HL-60 (cell line): ENCODE data around the gene DYNC1I2.

ENCODE experiments used
- DNase-seq, 2 experiments: peaks; one replicate each; pipeline ENCODE4 v3.0.0-alpha.2; 2010 to 2020; ENCODE audit warnings: low read depth in 1 of 2, low spot score in 1 of 2
- H3K27ac ChIP-seq: fragments of 250-450 bp; sonication (Bioruptor Pico); replicated peaks from 2 replicates; pipeline ENCODE4 v1.5.1; 2020; ENCODE audit warnings: mild to moderate bottlenecking, moderate library complexity
- H3K27me3 ChIP-seq: fragments of 250-450 bp; sonication (Bioruptor Pico); 2 replicates; pipeline ENCODE4 v1.5.1; 2021; ENCODE audit warnings: mild to moderate bottlenecking, moderate library complexity; ENCODE audit not compliant: insufficient read depth, poor library complexity, severe bottlenecking
- H3K4me3 ChIP-seq: replicated peaks from 2 replicates; pipeline ENCODE4 v1.5.1; 2011; ENCODE audit warnings: mild to moderate bottlenecking, control low read depth, low read length; ENCODE audit not compliant: insufficient read depth
- CTCF ChIP-seq: IDR thresholded peaks from one replicate; pipeline ENCODE4 v1.5.1; 2011; ENCODE audit warnings: low read length, control low read depth, inconsistent platforms; ENCODE audit not compliant: insufficient read depth
- GABPA ChIP-seq: IDR thresholded peaks from 2 replicates; pipeline ENCODE4 v1.6.1; 2012; ENCODE audit warnings: low read depth
- POLR2AphosphoS5 ChIP-seq: IDR thresholded peaks from 2 replicates; pipeline ENCODE4 v1.6.1; 2012; ENCODE audit warnings: low read depth
- REST ChIP-seq: IDR thresholded peaks from 2 replicates; pipeline ENCODE4 v1.6.1; 2012; ENCODE audit warnings: low read depth; ENCODE audit not compliant: insufficient replicate concordance
- SPI1 ChIP-seq: IDR thresholded peaks from 2 replicates; pipeline ENCODE4 v1.6.1; 2012; ENCODE audit warnings: low read depth, mild to moderate bottlenecking, borderline replicate concordance

The DYNC1I2 gene

GRCh38 chr2:171742760-171743159, 55.5 kb downstream of the DYNC1I2 start:
- Histone ChIP-seq H3K27me3 (no peaks in the 10 kb centered on the region), H3K27ac (no peak overlapping the region), H3K4me3 (no peak overlapping the region)
- TF ChIP-seq CTCF, result no peak
- TF ChIP-seq SPI1, result no peak
- no peak for DNase-seq

- H3K27me3 ChIP-seq, result no peaks in the 10 kb centered on the region
- no peak overlapping the region for H3K27ac ChIP-seq
- no peak for DNase-seq
- no peak for TF ChIP-seq GABPA
- TF ChIP-seq POLR2AphosphoS5, result no peak
- TF ChIP-seq REST, result no peak
- no peak for TF ChIP-seq CTCF
- TF ChIP-seq SPI1, result no peak
- no peak overlapping the region for H3K4me3 ChIP-seq
These were observed 57.9 kb downstream of the DYNC1I2 start for GRCh38 chr2:171745141-171745540.

- Histone ChIP-seq H3K4me3 (no peak overlapping the region), H3K27ac (no peak overlapping the region), H3K27me3 (no peaks in the 10 kb centered on the region)
- no peak for DNase-seq
- TF ChIP-seq POLR2AphosphoS5, result no peak
- TF ChIP-seq CTCF, result no peak
- no peak for TF ChIP-seq GABPA
- TF ChIP-seq REST, result no peak
- no peak for TF ChIP-seq SPI1
These were observed 58.5 kb downstream of the DYNC1I2 start for GRCh38 chr2:171745806-171746205.

- DNase-seq, result no peak
- TF ChIP-seq REST (no peak), POLR2AphosphoS5 (no peak), CTCF (no peak), GABPA (no peak)
- H3K4me3 ChIP-seq, result no peak overlapping the region
- H3K27ac ChIP-seq, result no peak overlapping the region
- H3K27me3 ChIP-seq, result no peaks in the 10 kb centered on the region
These were observed 60.1 kb downstream of the DYNC1I2 start for GRCh38 chr2:171747371-171747770.
